Sigmoid colon (tissue), 4 donors: ENCODE measurements around the gene CATSPERB.

Experiments used
- EP300 ChIP-seq, 4 donors: sonication (generic); formaldehyde crosslinking; IDR thresholded peaks; one replicate each; pipeline ENCODE4 v1.6.1; 2017; ENCODE audit warnings: antibody characterized with exemption in 4 of 4
- TF ChIP-seq, protein P1 (sequence below), 4 experiments: fragments of 450-650 bp in 3 of 4; fragments of 200-600 bp in 1 of 4; IDR thresholded peaks; one replicate each; pipeline ENCODE4 v1.5.1; 2016 to 2019; ENCODE audit warnings: antibody characterized with exemption in 4 of 4, mild to moderate bottlenecking in 3 of 4, moderate library complexity in 2 of 4

DNA sequence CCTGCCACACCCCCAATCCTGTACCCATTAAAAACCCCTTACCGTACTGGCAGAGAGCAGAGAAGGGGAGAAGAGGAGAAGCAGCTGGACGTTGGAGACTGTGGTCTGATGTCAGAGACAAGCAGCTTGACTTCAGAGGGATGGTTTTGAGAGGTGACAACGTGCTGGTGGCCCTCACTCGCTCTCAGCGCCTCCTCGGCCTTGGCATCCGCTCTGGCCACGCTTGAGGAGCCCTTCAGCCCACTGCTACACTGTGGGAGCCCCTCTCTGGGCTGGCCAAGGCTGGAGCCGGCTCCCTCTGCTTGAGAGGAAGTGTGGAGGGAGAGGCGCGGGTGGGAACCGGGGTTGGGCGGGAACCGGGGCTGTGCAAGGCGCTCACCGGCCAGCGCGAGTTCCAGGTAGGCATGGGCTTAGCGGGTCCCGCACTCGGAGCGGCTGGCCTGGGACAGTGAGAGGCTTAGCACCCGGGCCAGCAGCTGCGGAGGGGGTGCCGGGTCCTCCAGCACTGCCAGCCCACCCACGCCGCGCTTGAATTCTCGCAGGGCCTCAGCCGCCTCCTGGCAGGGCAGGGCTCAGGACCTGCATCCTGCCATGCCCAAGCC, 154.2 kb downstream of the CATSPERB start:
- TF ChIP-seq, protein P1, sequence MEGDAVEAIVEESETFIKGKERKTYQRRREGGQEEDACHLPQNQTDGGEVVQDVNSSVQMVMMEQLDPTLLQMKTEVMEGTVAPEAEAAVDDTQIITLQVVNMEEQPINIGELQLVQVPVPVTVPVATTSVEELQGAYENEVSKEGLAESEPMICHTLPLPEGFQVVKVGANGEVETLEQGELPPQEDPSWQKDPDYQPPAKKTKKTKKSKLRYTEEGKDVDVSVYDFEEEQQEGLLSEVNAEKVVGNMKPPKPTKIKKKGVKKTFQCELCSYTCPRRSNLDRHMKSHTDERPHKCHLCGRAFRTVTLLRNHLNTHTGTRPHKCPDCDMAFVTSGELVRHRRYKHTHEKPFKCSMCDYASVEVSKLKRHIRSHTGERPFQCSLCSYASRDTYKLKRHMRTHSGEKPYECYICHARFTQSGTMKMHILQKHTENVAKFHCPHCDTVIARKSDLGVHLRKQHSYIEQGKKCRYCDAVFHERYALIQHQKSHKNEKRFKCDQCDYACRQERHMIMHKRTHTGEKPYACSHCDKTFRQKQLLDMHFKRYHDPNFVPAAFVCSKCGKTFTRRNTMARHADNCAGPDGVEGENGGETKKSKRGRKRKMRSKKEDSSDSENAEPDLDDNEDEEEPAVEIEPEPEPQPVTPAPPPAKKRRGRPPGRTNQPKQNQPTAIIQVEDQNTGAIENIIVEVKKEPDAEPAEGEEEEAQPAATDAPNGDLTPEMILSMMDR (IDR thresholded peaks at IDR 0.05): no peak
- TF ChIP-seq EP300 (IDR thresholded peaks at IDR 0.05): no peak
